GM19328 (cell line): ENCODE measurements around the gene MECR.
"Not testable (repeated sequence)": the region's sequence is repeated elsewhere in the genome, so short reads cannot be mapped to it uniquely, and the experiment has no call there.

ENCODE experiments used
- ATAC-seq: cut with Tn5 transposase; IDR thresholded peaks from one replicate; pipeline ENCODE4 v1.9.1; 2021; ENCODE audit warnings: mild to moderate bottlenecking, moderate library complexity; ENCODE audit not compliant: unreplicated experiment

MECR gene

GRCh38 chr1:29237129-29237821, 6.5 kb upstream of the MECR start:
- no peak for ATAC-seq

GRCh38 chr1:29236712-29237128, 6.0 kb upstream of the MECR start:
- ATAC-seq: no peak

GRCh38 chr1:29235955-29236711, 5.4 kb upstream of the MECR start, which contains the start of gene PTPRU:
Gene PTPRU, plus strand, starts transcription at chr1:29236522. Its CDS starts 123 bp downstream, at chr1:29236645.
- no peak for ATAC-seq

GRCh38 chr1:29234881-29235280, 4.1 kb upstream of the MECR start:
- not testable (repeated sequence) for ATAC-seq

GRCh38 chr1:29234471-29234870, 3.7 kb upstream of the MECR start:
- no peak for ATAC-seq

GRCh38 chr1:29233693-29234092, 3.0 kb upstream of the MECR start:
- ATAC-seq: no peak

GRCh38 chr1:29232387-29232786, 1.7 kb upstream of the MECR start:
- ATAC-seq: no peak

- ATAC-seq: no peak
Measured at GRCh38 chr1:29230204-29230552, 556 bp downstream of the MECR start.

- no peak for ATAC-seq
Measured at GRCh38 chr1:29227511-29227910, 3.2 kb downstream of the MECR start.

- no peak for ATAC-seq
Measured at GRCh38 chr1:29225361-29225760, 5.4 kb downstream of the MECR start.

GRCh38 chr1:29224356-29224837, 6.3 kb downstream of the MECR start:
- ATAC-seq: no peak

GRCh38 chr1:29223521-29223920, 7.2 kb downstream of the MECR start:
- no peak for ATAC-seq

GRCh38 chr1:29222686-29223085, 8.0 kb downstream of the MECR start:
- no peak for ATAC-seq

- ATAC-seq: not testable (repeated sequence)
Measured at GRCh38 chr1:29222260-29222659, 8.5 kb downstream of the MECR start.

GRCh38 chr1:29221296-29221695, 9.4 kb downstream of the MECR start:
- no peak for ATAC-seq

GRCh38 chr1:29218223-29218622, 12.5 kb downstream of the MECR start:
- ATAC-seq: no peak

GRCh38 chr1:29217633-29218032, 13.1 kb downstream of the MECR start:
- ATAC-seq: no peak

- no peak for ATAC-seq
Measured at GRCh38 chr1:29213055-29213454, 17.7 kb downstream of the MECR start.

GRCh38 chr1:29211086-29212030, 19.4 kb downstream of the MECR start:
- no peak for ATAC-seq

GRCh38 chr1:29210278-29211085, 20.3 kb downstream of the MECR start:
- ATAC-seq: no peak
